HepG2 (cell line): ENCODE data around the gene UBE2N. TPM values are rescaled to one million over a fixed set of nuclear protein-coding genes. Genes with fewer than 3 reads are reported as not detected.

Experiments
- AKNA ChIP-seq: sonication (generic); formaldehyde crosslinking; IDR thresholded peaks from 2 replicates; pipeline ENCODE4 v1.4.0; 2020; ENCODE audit warnings: missing genetic modification reagents, borderline replicate concordance
- ELK4 ChIP-seq: sonication (generic); formaldehyde crosslinking; IDR thresholded peaks from 2 replicates; pipeline ENCODE4 v1.9.0; 2021; ENCODE audit warnings: missing genetic modification reagents, borderline replicate concordance
- NR2F1 ChIP-seq, 2 experiments: fragments of 450-650 bp in 1 of 2; formaldehyde crosslinking in 1 of 2; IDR thresholded peaks; 2 replicates each; pipeline versions ENCODE4 v1.5.0 to v1.6.1; 2016 to 2020; ENCODE audit warnings: mild to moderate bottlenecking in 1 of 2, missing compliant biosample characterization in 1 of 2, missing genetic modification reagents in 1 of 2, moderate library complexity in 1 of 2
- PREB ChIP-seq: sonication (generic); formaldehyde crosslinking; IDR thresholded peaks from 2 replicates; pipeline ENCODE4 v1.4.0; 2020; ENCODE audit warnings: missing genetic modification reagents
- ZSCAN21 ChIP-seq: sonication (generic); formaldehyde crosslinking; IDR thresholded peaks from 2 replicates; pipeline ENCODE4 v1.8.0; 2022; ENCODE audit warnings: mild to moderate bottlenecking, missing genetic modification reagents, moderate library complexity, borderline replicate concordance
- polyA plus RNA-seq, 8 experiments: library from polyadenylated mRNA; depleted of rRNA in 3 of 8; stranded (reverse) in 7 of 8; unstranded in 1 of 8; fragments of >200 nt; fragmentation: Illumina TruSeq in 4 of 8; extraction: Trizol in 4 of 8; gene quantifications; 2 replicates each; pipeline versions ENCODE4 v1.2.1 to v1.2.3, GENCODE V29; 2011 to 2016; ENCODE audit warnings: low read depth in 4 of 8, missing spikeins in 1 of 8, mixed read lengths in 1 of 8; ENCODE audit not compliant: insufficient read depth in 1 of 8
- total RNA-seq, 5 experiments: library from RNA; depleted of rRNA; stranded (reverse); fragments of >200 nt; fragmentation: Illumina TruSeq; extraction: Trizol; gene quantifications; 2 replicates each; pipeline ENCODE4 v1.2.3, GENCODE V29; 2016; ENCODE audit warnings: low read depth in 1 of 5

The UBE2N gene
- total and polyA plus RNA-seq, 2 of the 13 experiments (the other 11 are each of a cell fraction or from before 2014, with no cell fraction given), result 188 to 197 TPM

GRCh38 chr12:93370947-93371346 is 70.8 kb downstream of the UBE2N start (continued):
- TF ChIP-seq PREB (CRISPR knock-in tag) (no peak), ZSCAN21 (CRISPR knock-in tag) (no peak), ELK4 (CRISPR knock-in tag) (no peak), AKNA (CRISPR knock-in tag) (no peak), NR2F1 (CRISPR knock-in tag; IDR thresholded peaks at IDR 0.05) (no peak)
- TF ChIP-seq, all 625 proteins: peak for 0
